HG02970 (cell line): ENCODE results near the gene SWAP70.
A peak's percentile ranks its signal among the peaks of the same experiment; 100 is the strongest.
"Not testable (repeated sequence)": the region's sequence is repeated elsewhere in the genome, so short reads cannot be mapped to it uniquely, and the experiment has no call there.

Source experiments
- ATAC-seq: cut with Tn5 transposase; IDR thresholded peaks from one replicate; pipeline ENCODE4 v1.9.1; 2021; ENCODE audit warnings: mild to moderate bottlenecking, moderate library complexity, moderate number of reproducible peaks; ENCODE audit not compliant: unreplicated experiment, low FRiP score

SWAP70 gene

GRCh38 chr11:9689721-9690120 is 25.8 kb downstream of the SWAP70 start:
- ATAC-seq: no peak

GRCh38 chr11:9691865-9692264 is 28.0 kb downstream of the SWAP70 start:
- no peak for ATAC-seq

- ATAC-seq: no peak
Observed at GRCh38 chr11:9692691-9693090, 28.8 kb downstream of the SWAP70 start.

- ATAC-seq: no peak
Observed at GRCh38 chr11:9693801-9694553, 30.1 kb downstream of the SWAP70 start.

- not testable (repeated sequence) for ATAC-seq
Observed at GRCh38 chr11:9695228-9695627, 31.4 kb downstream of the SWAP70 start.

- ATAC-seq: no peak
Observed at GRCh38 chr11:9697766-9698165, 33.9 kb downstream of the SWAP70 start.

- no peak for ATAC-seq
Observed at GRCh38 chr11:9700105-9700801, 36.4 kb downstream of the SWAP70 start.

- no peak for ATAC-seq
Observed at GRCh38 chr11:9701799-9702198, 37.9 kb downstream of the SWAP70 start.

- ATAC-seq: no peak
Observed at GRCh38 chr11:9703280-9703679, 39.4 kb downstream of the SWAP70 start.

- ATAC-seq: no peak
Observed at GRCh38 chr11:9704037-9704436, 40.2 kb downstream of the SWAP70 start.

- ATAC-seq: no peak
Observed at GRCh38 chr11:9704620-9705019, 40.7 kb downstream of the SWAP70 start.

GRCh38 chr11:9705361-9705760 is 41.5 kb downstream of the SWAP70 start:
- ATAC-seq: not testable (repeated sequence)

- no peak for ATAC-seq
Observed at GRCh38 chr11:9708544-9708943, 44.7 kb downstream of the SWAP70 start.

- no peak for ATAC-seq
Observed at GRCh38 chr11:9710223-9710622, 46.3 kb downstream of the SWAP70 start.

- ATAC-seq: no peak
Observed at GRCh38 chr11:9710852-9711251, 47.0 kb downstream of the SWAP70 start.

- ATAC-seq: no peak
Observed at GRCh38 chr11:9711454-9712307, 47.8 kb downstream of the SWAP70 start.

- no peak for ATAC-seq
Observed at GRCh38 chr11:9714272-9714940, 50.5 kb downstream of the SWAP70 start.

- ATAC-seq: peak; percentile 58
Observed at GRCh38 chr11:9716275-9717039, 52.6 kb downstream of the SWAP70 start.

GRCh38 chr11:9717040-9717357 is 53.1 kb downstream of the SWAP70 start:
- ATAC-seq: no peak

GRCh38 chr11:9717719-9718118 is 53.8 kb downstream of the SWAP70 start:
- no peak for ATAC-seq
